ENCODE results near the gene ISYNA1. TPM values are rescaled to one million over a fixed set of nuclear protein-coding genes. Genes with fewer than 3 reads are reported as not detected.

The ISYNA1 gene
- total and polyA plus RNA-seq, 2 experiments from 2014 or later: 191 to 208 TPM

- no peak overlapping the region for H3K4me3 Mint-ChIP-seq
- ATAC-seq: no peak
Observed at GRCh38 chr19:18478545-18479311, 40.8 kb upstream of the ISYNA1 start.

More at GRCh38 chr19:18478545-18479311, 40.8 kb upstream of the ISYNA1 start:
- no peaks in the 10 kb centered on the region for H3K9me2 ChIP-seq (ENCODE audit: insufficient read depth)
- Mint-ChIP-seq H3K27ac (peak overlapping the region; percentile 51; the same call in 1 of the 2 replicates), H3K36me3 (ENCODE audit: low read depth) (no peaks in the 10 kb centered on the region; the same call in 2 of the 3 replicates), H3K27me3 (ENCODE audit: insufficient read depth, low read depth, poor library complexity) (peaks cover 22% of the 10 kb centered on the region), H3K4me1 (peaks cover 25% of the 10 kb centered on the region), H3K9me3 (0 out of 3 replicates have a peak, but pooled peaks cover 5% of the 10 kb centered on the region)
- H3K36me3 ChIP-seq (ENCODE audit: insufficient read depth): no peaks in the 10 kb centered on the region
- H2AFZ ChIP-seq: no peak overlapping the region
- no peak overlapping the region for H3K4me3 ChIP-seq
- H3F3A ChIP-seq (replicated peaks; ENCODE audit: low read depth): peaks cover 10% of the 10 kb centered on the region; the same call in 1 of the 2 replicates
- H3K79me2 ChIP-seq (replicated peaks; ENCODE audit: insufficient read depth): peaks cover 35% of the 10 kb centered on the region
- no peaks in the 10 kb centered on the region; the same call in 1 of the 2 replicates for H4K20me1 ChIP-seq (replicated peaks; ENCODE audit: insufficient read depth)
- no peaks in the 10 kb centered on the region for H3K4me1 ChIP-seq (ENCODE audit: insufficient read depth)
- no peak for TF ChIP-seq ETS1 (IDR thresholded peaks at IDR 0.05)
- no peak for TF ChIP-seq ZNF331 (CRISPR knock-in tag; IDR thresholded peaks at IDR 0.05; ENCODE audit: low read depth)
- TF ChIP-seq STAT1 (IDR thresholded peaks at IDR 0.05; ENCODE audit: unreplicated experiment): no peak
- no peak for TF ChIP-seq EZH2 (IDR thresholded peaks at IDR 0.05; ENCODE audit: low read depth, unreplicated experiment)
- TF ChIP-seq POLR2AphosphoS5 (IDR thresholded peaks at IDR 0.05; ENCODE audit: low read depth): no peak
- no peak for TF ChIP-seq REST (IDR thresholded peaks at IDR 0.05; ENCODE audit: unreplicated experiment)
- TF ChIP-seq CREB1 (CRISPR knock-in tag; IDR thresholded peaks at IDR 0.05; ENCODE audit: low read depth): no peak
- no peak for TF ChIP-seq NANOG (IDR thresholded peaks at IDR 0.05; ENCODE audit: borderline replicate concordance)
- TF ChIP-seq JUNB (IDR thresholded peaks at IDR 0.05; ENCODE audit: unreplicated experiment): no peak
- TF ChIP-seq ZNF462 (CRISPR knock-in tag; IDR thresholded peaks at IDR 0.05): no peak
- TF ChIP-seq CTCF (conservative IDR thresholded peaks at IDR 0.05; ENCODE audit: low read depth in 2 of 2): no peak
- no peak for TF ChIP-seq EZH2phosphoT487 (IDR thresholded peaks at IDR 0.05; ENCODE audit: unreplicated experiment)
- no peak for TF ChIP-seq ZNF114 (CRISPR knock-in tag; IDR thresholded peaks at IDR 0.05)
- H3K27me3 ChIP-seq (ENCODE audit: insufficient read depth): no peaks in the 10 kb centered on the region
- no peak overlapping the region for H3K27ac ChIP-seq (ENCODE audit: low read depth)
- H3K4me2 ChIP-seq: no peak overlapping the region
- DNase-seq (ENCODE audit: low spot score): no peak
